SK-N-SH (cell line): Measurements from ENCODE around the gene CCDC171.

ENCODE experiments used
- NFIC ChIP-seq: IDR thresholded peaks from 2 replicates; pipeline ENCODE4 v1.4.0; 2012; ENCODE audit warnings: borderline replicate concordance
- POLR2AphosphoS5 ChIP-seq: IDR thresholded peaks from 2 replicates; pipeline ENCODE4 v1.6.1; 2012; ENCODE audit warnings: low read depth, low read length
- RCOR1 ChIP-seq: fragments of 150-350 bp; IDR thresholded peaks from 2 replicates; pipeline ENCODE4 v1.6.1; 2017; ENCODE audit warnings: antibody characterized with exemption, low read length
- TAF1 ChIP-seq: IDR thresholded peaks from 2 replicates; pipeline ENCODE4 v1.6.1; 2012; ENCODE audit warnings: low read depth, mild to moderate bottlenecking, low read length, moderate library complexity, borderline replicate concordance
- TCF12 ChIP-seq: IDR thresholded peaks from 2 replicates; pipeline ENCODE4 v1.4.0; 2012
- USF1 ChIP-seq: IDR thresholded peaks from 2 replicates; pipeline ENCODE4 v1.4.0; 2012; ENCODE audit warnings: low read depth, borderline replicate concordance
- TF ChIP-seq, protein P1 (sequence below): fragments of 200-600 bp; sonication (generic); IDR thresholded peaks from 2 replicates; pipeline ENCODE4 v1.6.1; 2017; ENCODE audit warnings: antibody characterized with exemption, mild to moderate bottlenecking, moderate library complexity
- TF ChIP-seq, protein P2 (sequence below): IDR thresholded peaks from 2 replicates; pipeline ENCODE4 v1.6.1; 2012; ENCODE audit warnings: mild to moderate bottlenecking, low read depth, low read length, moderate library complexity

DNA sequence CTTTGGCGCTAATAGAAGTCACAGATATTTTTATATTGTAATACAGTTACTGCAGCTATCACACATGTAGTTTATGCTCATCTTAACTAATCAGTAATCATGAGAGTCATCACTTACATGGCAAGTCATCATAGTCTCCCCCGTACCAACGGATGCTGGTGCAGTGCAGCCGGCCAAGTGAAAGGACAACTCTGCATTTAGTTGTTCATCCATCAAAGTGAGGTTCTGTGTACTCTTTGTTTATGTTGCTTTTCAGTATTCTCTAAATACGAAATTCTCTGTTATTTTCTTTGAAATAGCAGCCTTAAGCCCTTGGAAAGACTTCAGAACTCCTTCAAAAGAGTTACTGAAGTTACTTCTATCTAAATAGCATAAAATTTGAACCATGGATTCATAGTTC is 216.7 kb downstream of the CCDC171 start:
- TF ChIP-seq POLR2AphosphoS5 (no peak), USF1 (no peak), NFIC (no peak), TCF12 (no peak), RCOR1 (no peak), TAF1 (no peak)
- TF ChIP-seq, protein P1, sequence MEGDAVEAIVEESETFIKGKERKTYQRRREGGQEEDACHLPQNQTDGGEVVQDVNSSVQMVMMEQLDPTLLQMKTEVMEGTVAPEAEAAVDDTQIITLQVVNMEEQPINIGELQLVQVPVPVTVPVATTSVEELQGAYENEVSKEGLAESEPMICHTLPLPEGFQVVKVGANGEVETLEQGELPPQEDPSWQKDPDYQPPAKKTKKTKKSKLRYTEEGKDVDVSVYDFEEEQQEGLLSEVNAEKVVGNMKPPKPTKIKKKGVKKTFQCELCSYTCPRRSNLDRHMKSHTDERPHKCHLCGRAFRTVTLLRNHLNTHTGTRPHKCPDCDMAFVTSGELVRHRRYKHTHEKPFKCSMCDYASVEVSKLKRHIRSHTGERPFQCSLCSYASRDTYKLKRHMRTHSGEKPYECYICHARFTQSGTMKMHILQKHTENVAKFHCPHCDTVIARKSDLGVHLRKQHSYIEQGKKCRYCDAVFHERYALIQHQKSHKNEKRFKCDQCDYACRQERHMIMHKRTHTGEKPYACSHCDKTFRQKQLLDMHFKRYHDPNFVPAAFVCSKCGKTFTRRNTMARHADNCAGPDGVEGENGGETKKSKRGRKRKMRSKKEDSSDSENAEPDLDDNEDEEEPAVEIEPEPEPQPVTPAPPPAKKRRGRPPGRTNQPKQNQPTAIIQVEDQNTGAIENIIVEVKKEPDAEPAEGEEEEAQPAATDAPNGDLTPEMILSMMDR, result no peak
- TF ChIP-seq, protein P2, sequence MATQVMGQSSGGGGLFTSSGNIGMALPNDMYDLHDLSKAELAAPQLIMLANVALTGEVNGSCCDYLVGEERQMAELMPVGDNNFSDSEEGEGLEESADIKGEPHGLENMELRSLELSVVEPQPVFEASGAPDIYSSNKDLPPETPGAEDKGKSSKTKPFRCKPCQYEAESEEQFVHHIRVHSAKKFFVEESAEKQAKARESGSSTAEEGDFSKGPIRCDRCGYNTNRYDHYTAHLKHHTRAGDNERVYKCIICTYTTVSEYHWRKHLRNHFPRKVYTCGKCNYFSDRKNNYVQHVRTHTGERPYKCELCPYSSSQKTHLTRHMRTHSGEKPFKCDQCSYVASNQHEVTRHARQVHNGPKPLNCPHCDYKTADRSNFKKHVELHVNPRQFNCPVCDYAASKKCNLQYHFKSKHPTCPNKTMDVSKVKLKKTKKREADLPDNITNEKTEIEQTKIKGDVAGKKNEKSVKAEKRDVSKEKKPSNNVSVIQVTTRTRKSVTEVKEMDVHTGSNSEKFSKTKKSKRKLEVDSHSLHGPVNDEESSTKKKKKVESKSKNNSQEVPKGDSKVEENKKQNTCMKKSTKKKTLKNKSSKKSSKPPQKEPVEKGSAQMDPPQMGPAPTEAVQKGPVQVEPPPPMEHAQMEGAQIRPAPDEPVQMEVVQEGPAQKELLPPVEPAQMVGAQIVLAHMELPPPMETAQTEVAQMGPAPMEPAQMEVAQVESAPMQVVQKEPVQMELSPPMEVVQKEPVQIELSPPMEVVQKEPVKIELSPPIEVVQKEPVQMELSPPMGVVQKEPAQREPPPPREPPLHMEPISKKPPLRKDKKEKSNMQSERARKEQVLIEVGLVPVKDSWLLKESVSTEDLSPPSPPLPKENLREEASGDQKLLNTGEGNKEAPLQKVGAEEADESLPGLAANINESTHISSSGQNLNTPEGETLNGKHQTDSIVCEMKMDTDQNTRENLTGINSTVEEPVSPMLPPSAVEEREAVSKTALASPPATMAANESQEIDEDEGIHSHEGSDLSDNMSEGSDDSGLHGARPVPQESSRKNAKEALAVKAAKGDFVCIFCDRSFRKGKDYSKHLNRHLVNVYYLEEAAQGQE, result no peak
